ENCODE measurements around the gene DBN1. TPM values are rescaled to one million over a fixed set of nuclear protein-coding genes. Genes with fewer than 3 reads are reported as not detected.
A peak's percentile ranks its signal among the peaks of the same experiment; 100 is the strongest.

Gene DBN1
- total and polyA plus RNA-seq, 9 of the 15 experiments (the other 6 are each of a cell fraction or from before 2014, with no cell fraction given): 0.25 to 87.2 (median 27.9) TPM

DNA sequence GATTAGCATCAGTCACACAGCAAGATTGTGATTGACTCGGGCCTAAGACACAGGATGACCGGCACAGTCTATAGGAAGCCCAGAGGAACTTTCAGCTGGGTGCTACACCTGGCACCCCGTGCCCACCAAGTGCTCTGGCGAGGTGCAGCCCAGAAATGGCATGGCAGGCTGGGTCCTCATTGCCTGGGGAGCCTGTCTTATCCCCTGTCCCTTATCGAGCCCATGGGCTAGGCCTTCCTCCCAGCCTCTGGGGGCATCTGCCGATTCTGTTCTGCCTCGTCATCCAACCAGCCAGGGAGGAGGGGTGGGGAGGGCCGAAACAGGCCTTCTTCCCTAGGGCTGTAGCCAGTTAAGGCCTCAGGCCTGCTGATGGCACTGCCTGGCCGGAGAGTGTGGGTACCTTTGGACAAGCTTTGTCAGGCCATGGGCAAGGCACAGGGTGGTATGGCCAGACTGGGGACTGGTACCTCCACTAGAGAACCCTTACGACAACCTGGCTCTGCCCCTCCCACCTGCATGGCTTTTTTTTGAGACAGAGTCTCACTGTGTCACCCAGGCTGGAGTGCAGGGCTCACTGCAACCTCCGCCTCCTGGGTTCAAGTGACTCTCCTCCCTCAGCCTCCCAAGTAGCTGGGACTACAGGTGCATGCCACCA, 45.4 kb downstream of the DBN1 start (continued):
- no peak for TF ChIP-seq ZNF695 (CRISPR knock-in tag; IDR thresholded peaks at IDR 0.05)
- TF ChIP-seq MED1 (CRISPR knock-in tag; IDR thresholded peaks at IDR 0.05; ENCODE audit: borderline replicate concordance): no peak
- no peak for TF ChIP-seq GTF2E2 (tag; IDR thresholded peaks at IDR 0.05)
- TF ChIP-seq DEAF1 (CRISPR knock-in tag; IDR thresholded peaks at IDR 0.05): no peak
- peak; percentile 85 for TF ChIP-seq CTBP1 (IDR thresholded peaks at IDR 0.05; ENCODE audit: borderline replicate concordance)
- no peak for TF ChIP-seq NR2C1 (IDR thresholded peaks at IDR 0.05)
- no peak for TF ChIP-seq NR2C1 (tag; IDR thresholded peaks at IDR 0.05)
- TF ChIP-seq ZNF133 (CRISPR knock-in tag; IDR thresholded peaks at IDR 0.05): no peak
- TF ChIP-seq, protein P1, sequence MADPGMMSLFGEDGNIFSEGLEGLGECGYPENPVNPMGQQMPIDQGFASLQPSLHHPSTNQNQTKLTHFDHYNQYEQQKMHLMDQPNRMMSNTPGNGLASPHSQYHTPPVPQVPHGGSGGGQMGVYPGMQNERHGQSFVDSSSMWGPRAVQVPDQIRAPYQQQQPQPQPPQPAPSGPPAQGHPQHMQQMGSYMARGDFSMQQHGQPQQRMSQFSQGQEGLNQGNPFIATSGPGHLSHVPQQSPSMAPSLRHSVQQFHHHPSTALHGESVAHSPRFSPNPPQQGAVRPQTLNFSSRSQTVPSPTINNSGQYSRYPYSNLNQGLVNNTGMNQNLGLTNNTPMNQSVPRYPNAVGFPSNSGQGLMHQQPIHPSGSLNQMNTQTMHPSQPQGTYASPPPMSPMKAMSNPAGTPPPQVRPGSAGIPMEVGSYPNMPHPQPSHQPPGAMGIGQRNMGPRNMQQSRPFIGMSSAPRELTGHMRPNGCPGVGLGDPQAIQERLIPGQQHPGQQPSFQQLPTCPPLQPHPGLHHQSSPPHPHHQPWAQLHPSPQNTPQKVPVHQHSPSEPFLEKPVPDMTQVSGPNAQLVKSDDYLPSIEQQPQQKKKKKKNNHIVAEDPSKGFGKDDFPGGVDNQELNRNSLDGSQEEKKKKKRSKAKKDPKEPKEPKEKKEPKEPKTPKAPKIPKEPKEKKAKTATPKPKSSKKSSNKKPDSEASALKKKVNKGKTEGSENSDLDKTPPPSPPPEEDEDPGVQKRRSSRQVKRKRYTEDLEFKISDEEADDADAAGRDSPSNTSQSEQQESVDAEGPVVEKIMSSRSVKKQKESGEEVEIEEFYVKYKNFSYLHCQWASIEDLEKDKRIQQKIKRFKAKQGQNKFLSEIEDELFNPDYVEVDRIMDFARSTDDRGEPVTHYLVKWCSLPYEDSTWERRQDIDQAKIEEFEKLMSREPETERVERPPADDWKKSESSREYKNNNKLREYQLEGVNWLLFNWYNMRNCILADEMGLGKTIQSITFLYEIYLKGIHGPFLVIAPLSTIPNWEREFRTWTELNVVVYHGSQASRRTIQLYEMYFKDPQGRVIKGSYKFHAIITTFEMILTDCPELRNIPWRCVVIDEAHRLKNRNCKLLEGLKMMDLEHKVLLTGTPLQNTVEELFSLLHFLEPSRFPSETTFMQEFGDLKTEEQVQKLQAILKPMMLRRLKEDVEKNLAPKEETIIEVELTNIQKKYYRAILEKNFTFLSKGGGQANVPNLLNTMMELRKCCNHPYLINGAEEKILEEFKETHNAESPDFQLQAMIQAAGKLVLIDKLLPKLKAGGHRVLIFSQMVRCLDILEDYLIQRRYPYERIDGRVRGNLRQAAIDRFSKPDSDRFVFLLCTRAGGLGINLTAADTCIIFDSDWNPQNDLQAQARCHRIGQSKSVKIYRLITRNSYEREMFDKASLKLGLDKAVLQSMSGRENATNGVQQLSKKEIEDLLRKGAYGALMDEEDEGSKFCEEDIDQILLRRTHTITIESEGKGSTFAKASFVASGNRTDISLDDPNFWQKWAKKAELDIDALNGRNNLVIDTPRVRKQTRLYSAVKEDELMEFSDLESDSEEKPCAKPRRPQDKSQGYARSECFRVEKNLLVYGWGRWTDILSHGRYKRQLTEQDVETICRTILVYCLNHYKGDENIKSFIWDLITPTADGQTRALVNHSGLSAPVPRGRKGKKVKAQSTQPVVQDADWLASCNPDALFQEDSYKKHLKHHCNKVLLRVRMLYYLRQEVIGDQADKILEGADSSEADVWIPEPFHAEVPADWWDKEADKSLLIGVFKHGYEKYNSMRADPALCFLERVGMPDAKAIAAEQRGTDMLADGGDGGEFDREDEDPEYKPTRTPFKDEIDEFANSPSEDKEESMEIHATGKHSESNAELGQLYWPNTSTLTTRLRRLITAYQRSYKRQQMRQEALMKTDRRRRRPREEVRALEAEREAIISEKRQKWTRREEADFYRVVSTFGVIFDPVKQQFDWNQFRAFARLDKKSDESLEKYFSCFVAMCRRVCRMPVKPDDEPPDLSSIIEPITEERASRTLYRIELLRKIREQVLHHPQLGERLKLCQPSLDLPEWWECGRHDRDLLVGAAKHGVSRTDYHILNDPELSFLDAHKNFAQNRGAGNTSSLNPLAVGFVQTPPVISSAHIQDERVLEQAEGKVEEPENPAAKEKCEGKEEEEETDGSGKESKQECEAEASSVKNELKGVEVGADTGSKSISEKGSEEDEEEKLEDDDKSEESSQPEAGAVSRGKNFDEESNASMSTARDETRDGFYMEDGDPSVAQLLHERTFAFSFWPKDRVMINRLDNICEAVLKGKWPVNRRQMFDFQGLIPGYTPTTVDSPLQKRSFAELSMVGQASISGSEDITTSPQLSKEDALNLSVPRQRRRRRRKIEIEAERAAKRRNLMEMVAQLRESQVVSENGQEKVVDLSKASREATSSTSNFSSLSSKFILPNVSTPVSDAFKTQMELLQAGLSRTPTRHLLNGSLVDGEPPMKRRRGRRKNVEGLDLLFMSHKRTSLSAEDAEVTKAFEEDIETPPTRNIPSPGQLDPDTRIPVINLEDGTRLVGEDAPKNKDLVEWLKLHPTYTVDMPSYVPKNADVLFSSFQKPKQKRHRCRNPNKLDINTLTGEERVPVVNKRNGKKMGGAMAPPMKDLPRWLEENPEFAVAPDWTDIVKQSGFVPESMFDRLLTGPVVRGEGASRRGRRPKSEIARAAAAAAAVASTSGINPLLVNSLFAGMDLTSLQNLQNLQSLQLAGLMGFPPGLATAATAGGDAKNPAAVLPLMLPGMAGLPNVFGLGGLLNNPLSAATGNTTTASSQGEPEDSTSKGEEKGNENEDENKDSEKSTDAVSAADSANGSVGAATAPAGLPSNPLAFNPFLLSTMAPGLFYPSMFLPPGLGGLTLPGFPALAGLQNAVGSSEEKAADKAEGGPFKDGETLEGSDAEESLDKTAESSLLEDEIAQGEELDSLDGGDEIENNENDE (IDR thresholded peaks at IDR 0.05; ENCODE audit: low read depth, low read length): no peak
- no peak for TF ChIP-seq ZNF224 (CRISPR knock-in tag; IDR thresholded peaks at IDR 0.05)
- TF ChIP-seq MAFK (IDR thresholded peaks at IDR 0.05; ENCODE audit: low read length): peak; percentile 85
- TF ChIP-seq SMAD3 (CRISPR knock-in tag; conservative IDR thresholded peaks at IDR 0.05): no peak
- TF ChIP-seq TFAP4 (CRISPR knock-in tag; IDR thresholded peaks at IDR 0.05; ENCODE audit: borderline replicate concordance): peak; percentile 61; the same call in 1 of the 2 replicates
- TF ChIP-seq ZZZ3 (IDR thresholded peaks at IDR 0.05): no peak
- no peak for TF ChIP-seq NFXL1 (CRISPR knock-in tag; IDR thresholded peaks at IDR 0.05)
- TF ChIP-seq ZNF699 (CRISPR knock-in tag; IDR thresholded peaks at IDR 0.05; ENCODE audit: insufficient replicate concordance): no peak

Measured in K562 (cell line).